PC-3 (cell line): ENCODE data around the gene NCEH1. TPM values are rescaled to one million over a fixed set of nuclear protein-coding genes. Genes with fewer than 3 reads are reported as not detected.
"Not testable (repeated sequence)": the region's sequence is repeated elsewhere in the genome, so short reads cannot be mapped to it uniquely, and the experiment has no call there.

Experiments used
- ATAC-seq: fragments of 200-7000 bp; cut with Tn5 transposase; 2 replicates; pipeline ENCODE4 v1.9.1; 2020; ENCODE audit warnings: mild to moderate bottlenecking, moderate library complexity
- BruUV-seq: library from RNA; stranded (reverse); fragments of 400-500 nt; replicated peaks from 2 replicates; lab custom pipeline; 2021; lab: Mats Ljungman, UMichigan
- CTCF ChIA-PET: fragments of 300-600 bp; sonication (Branson Sonifier 250); formaldehyde crosslinking; loops from one replicate; lab custom pipeline; 2022; ENCODE audit warnings: antibody characterized with exemption; lab: Charles Lee
- POLR2A ChIA-PET: fragments of 300-600 bp; sonication (Branson Sonifier 250); formaldehyde crosslinking; loops from one replicate; lab custom pipeline; 2022; ENCODE audit warnings: antibody characterized with exemption; ENCODE audit not compliant: unreplicated experiment; lab: Charles Lee
- DNase-seq: peaks from one replicate; pipeline ENCODE4 v3.0.0-alpha.2; 2015
- H2AFZ ChIP-seq: fragments of 300-600 bp; sonication (generic); 2 replicates; pipeline ENCODE4 v1.6.0; 2016; ENCODE audit warnings: antibody characterized with exemption, low read length
- H3F3A ChIP-seq: fragments of 300-600 bp; sonication (generic); one replicate; pipeline ENCODE4 v1.6.0; 2017; ENCODE audit warnings: antibody characterized with exemption, low read length, control low read depth, mild to moderate bottlenecking; ENCODE audit not compliant: unreplicated experiment
- H3K27ac ChIP-seq: fragments of 300-600 bp; sonication (generic); 2 replicates; pipeline ENCODE4 v1.5.1; 2016; ENCODE audit warnings: mild to moderate bottlenecking, low read length
- H3K27me3 ChIP-seq: fragments of 300-600 bp; sonication (generic); 2 replicates; pipeline ENCODE4 v1.6.1; 2016; ENCODE audit warnings: low read length, mixed read lengths
- H3K36me3 ChIP-seq: fragments of 300-600 bp; sonication (generic); 2 replicates; pipeline ENCODE4 v1.6.1; 2016; ENCODE audit warnings: low read depth, mixed run types, low read length, mixed read lengths
- H3K4me1 ChIP-seq: fragments of 300-600 bp; sonication (generic); 2 replicates; pipeline ENCODE4 v1.5.1; 2016; ENCODE audit warnings: low read length; ENCODE audit not compliant: insufficient read depth
- H3K4me2 ChIP-seq: fragments of 300-600 bp; sonication (generic); 2 replicates; pipeline ENCODE4 v1.6.0; 2016; ENCODE audit warnings: low read length
- H3K4me3 ChIP-seq: fragments of 300-600 bp; sonication (generic); 2 replicates; pipeline ENCODE4 v1.5.1; 2016; ENCODE audit warnings: mild to moderate bottlenecking, low read length, mixed read lengths
- H3K79me2 ChIP-seq: fragments of 300-600 bp; sonication (generic); 2 replicates; pipeline ENCODE4 v1.6.1; 2017; ENCODE audit warnings: low read length, mixed read lengths
- H3K9ac ChIP-seq: fragments of 300-600 bp; sonication (generic); 2 replicates; pipeline ENCODE4 v1.6.0; 2016; ENCODE audit warnings: mild to moderate bottlenecking, low read length
- H3K9me2 ChIP-seq: fragments of 300-600 bp; sonication (generic); replicated peaks from 2 replicates; pipeline ENCODE4 v1.6.1; 2016; ENCODE audit warnings: mixed run types, low read length, mixed read lengths
- H3K9me3 ChIP-seq: fragments of 300-600 bp; sonication (generic); 2 replicates; pipeline ENCODE4 v1.6.1; 2016; ENCODE audit warnings: low read length, mixed read lengths
- H4K20me1 ChIP-seq: fragments of 300-600 bp; sonication (generic); 2 replicates; pipeline ENCODE4 v1.6.1; 2016; ENCODE audit warnings: low read length, mixed read lengths
- EZH2 ChIP-seq: fragments of 300-600 bp; sonication (generic); IDR thresholded peaks from one replicate; pipeline ENCODE4 v1.6.1; 2017; ENCODE audit warnings: antibody characterized with exemption, mild to moderate bottlenecking, low read length; ENCODE audit not compliant: unreplicated experiment
- EZH2phosphoT487 ChIP-seq: fragments of 300-600 bp; sonication (generic); IDR thresholded peaks from 2 replicates; pipeline ENCODE4 v1.6.1; 2018; ENCODE audit warnings: mild to moderate bottlenecking, antibody characterized with exemption, low read length, borderline replicate concordance
- intact Hi-C: fragments of 100-400 bp; cut with micrococcal nuclease; formaldehyde crosslinking; loops from 2 replicates; pipeline ENCODE4 v1.9.0; 2023
- total RNA-seq: library from RNA; depleted of rRNA; stranded (reverse); fragments of >200 nt; gene quantifications from 2 replicates; pipeline ENCODE4 v1.2.3, GENCODE V29; 2014
- TF ChIP-seq, protein P1 (sequence below): fragments of 300-600 bp; sonication (generic); conservative IDR thresholded peaks from 2 replicates; pipeline ENCODE4 v1.5.1; 2017; ENCODE audit warnings: antibody characterized with exemption, low read depth, mild to moderate bottlenecking, low read length

NCEH1 gene
- total RNA-seq, 1 experiment from 2014 or later: 28.2 TPM

DNA sequence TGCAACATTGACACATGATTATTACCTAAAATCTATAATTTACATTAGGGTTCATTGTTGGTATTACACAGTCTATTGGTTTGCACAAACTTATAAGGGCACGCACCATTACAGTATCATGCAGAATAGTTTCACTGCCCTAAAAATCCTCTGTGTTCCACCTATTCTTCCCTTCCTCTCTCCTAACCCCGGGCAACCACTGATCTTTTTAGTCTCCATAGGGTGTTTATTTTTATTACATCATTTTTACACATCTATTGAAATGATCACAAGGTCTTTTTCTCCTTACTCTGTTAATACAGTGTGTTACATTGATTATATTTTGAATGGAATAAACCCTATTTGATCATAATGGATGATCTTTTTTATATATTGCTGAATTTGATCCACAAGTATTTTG, 24.1 kb upstream of the NCEH1 start:
- H3K27ac ChIP-seq: no peak overlapping the region
- POLR2A ChIA-PET: no interaction called here

DNA sequence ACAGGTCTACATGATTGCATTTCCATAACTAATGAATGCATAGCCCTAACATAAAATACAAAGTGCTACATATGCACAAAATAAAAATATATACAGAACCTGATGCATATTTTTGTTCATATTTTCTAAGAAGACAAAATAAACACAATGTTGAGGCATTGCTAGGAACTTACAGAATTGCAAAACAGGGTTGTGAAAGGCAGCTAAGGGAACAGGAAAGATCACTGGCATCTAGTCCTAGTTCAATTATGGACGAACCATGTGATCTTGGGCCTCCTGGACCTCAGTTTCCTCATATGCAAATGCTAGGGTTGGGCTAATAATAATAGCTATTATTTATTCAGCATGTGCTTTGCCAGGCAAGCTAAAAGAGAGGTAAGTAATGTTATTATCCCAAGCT, 15.5 kb upstream of the NCEH1 start:
- ChIA-PET CTCF (no interaction called here), POLR2A (no interaction called here)
- Histone ChIP-seq H3K9me2 (no peaks in the 10 kb centered on the region), H4K20me1 (no peaks in the 10 kb centered on the region), H3K36me3 (no peaks in the 10 kb centered on the region), H3K9ac (no peak overlapping the region), H3K4me2 (no peak overlapping the region), H3K79me2 (no peaks in the 10 kb centered on the region), H3K4me3 (no peak overlapping the region), H3K27me3 (no peaks in the 10 kb centered on the region), H3K9me3 (no peaks in the 10 kb centered on the region), H3F3A (no peaks in the 10 kb centered on the region), H3K4me1 (peaks cover 15% of the 10 kb centered on the region), H2AFZ (no peak overlapping the region), H3K27ac (no peak overlapping the region)
- BruUV-seq: no TSS peak
- TF ChIP-seq, protein P1, sequence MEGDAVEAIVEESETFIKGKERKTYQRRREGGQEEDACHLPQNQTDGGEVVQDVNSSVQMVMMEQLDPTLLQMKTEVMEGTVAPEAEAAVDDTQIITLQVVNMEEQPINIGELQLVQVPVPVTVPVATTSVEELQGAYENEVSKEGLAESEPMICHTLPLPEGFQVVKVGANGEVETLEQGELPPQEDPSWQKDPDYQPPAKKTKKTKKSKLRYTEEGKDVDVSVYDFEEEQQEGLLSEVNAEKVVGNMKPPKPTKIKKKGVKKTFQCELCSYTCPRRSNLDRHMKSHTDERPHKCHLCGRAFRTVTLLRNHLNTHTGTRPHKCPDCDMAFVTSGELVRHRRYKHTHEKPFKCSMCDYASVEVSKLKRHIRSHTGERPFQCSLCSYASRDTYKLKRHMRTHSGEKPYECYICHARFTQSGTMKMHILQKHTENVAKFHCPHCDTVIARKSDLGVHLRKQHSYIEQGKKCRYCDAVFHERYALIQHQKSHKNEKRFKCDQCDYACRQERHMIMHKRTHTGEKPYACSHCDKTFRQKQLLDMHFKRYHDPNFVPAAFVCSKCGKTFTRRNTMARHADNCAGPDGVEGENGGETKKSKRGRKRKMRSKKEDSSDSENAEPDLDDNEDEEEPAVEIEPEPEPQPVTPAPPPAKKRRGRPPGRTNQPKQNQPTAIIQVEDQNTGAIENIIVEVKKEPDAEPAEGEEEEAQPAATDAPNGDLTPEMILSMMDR: no peak
- no peak for TF ChIP-seq EZH2
- no peak for TF ChIP-seq EZH2phosphoT487
- intact Hi-C loops: no loop called here
- DNase-seq (no peak), ATAC-seq (no peak)

More for the DNA sequence above, 24.1 kb upstream of the NCEH1 start:
- H3K4me2 ChIP-seq: no peak overlapping the region
- H2AFZ ChIP-seq: no peak overlapping the region
- no peak overlapping the region for H3K9ac ChIP-seq
- no peaks in the 10 kb centered on the region for H3K4me1 ChIP-seq
- DNase-seq (no peak), ATAC-seq (no peak)
- H3K79me2 ChIP-seq: no peaks in the 10 kb centered on the region
- no TSS peak for BruUV-seq
- no peaks in the 10 kb centered on the region for H3F3A ChIP-seq
- no peak overlapping the region for H3K4me3 ChIP-seq
- H3K27me3 ChIP-seq: no peaks in the 10 kb centered on the region
- H3K9me3 ChIP-seq: no peaks in the 10 kb centered on the region
- no peaks in the 10 kb centered on the region for H4K20me1 ChIP-seq
- CTCF ChIA-PET: no interaction called here
- no peaks in the 10 kb centered on the region for H3K9me2 ChIP-seq
- intact Hi-C loops: no loop called here
- TF ChIP-seq EZH2: no peak
- TF ChIP-seq, protein P1: no peak
- no peak for TF ChIP-seq EZH2phosphoT487
- H3K36me3 ChIP-seq: no peaks in the 10 kb centered on the region

DNA sequence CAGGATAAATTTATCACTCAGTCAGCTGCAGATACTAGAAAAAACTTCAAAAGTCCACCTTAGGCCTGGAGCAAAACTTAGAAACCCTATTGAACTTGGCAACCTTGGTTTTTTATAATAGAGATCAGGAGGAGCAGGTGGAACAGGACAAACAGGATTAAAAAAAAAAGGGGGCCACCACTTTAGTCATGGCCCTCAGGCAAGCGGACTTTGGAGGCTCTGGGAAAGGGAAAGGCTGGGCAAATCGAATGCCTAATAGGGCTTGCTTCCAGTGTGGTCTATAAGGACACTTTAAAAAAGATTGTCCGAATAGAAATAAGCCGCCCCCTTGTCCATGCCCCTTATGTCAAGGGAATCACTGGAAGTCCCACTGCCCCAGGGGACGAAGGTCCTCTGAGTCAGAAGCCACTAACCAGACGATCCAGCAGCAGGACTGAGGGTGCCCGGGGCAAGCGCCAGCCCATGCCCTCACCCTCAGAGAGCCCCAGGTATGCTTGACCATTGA, 11.7 kb upstream of the NCEH1 start:
- Histone ChIP-seq H3K4me2 (peak overlapping the region; percentile 26), H2AFZ (peak overlapping the region; percentile 69), H3K27ac (peak overlapping the region; percentile 72), H3K4me1 (peaks cover 15% of the 10 kb centered on the region)
- H3K4me3 ChIP-seq, H3K36me3 ChIP-seq, H3K9ac ChIP-seq, H3K9me2 ChIP-seq, CTCF ChIA-PET, H3K27me3 ChIP-seq, H4K20me1 ChIP-seq, BruUV-seq, POLR2A ChIA-PET, H3K79me2 ChIP-seq, H3F3A ChIP-seq, intact Hi-C loops, H3K9me3 ChIP-seq, ATAC-seq: not testable (repeated sequence)
- peak; percentile 75 for DNase-seq
